Sigmoid colon (tissue), 3 donors: ENCODE measurements around the gene LTK.
"Not testable (repeated sequence)": the region's sequence is repeated elsewhere in the genome, so short reads cannot be mapped to it uniquely, and the experiment has no call there.

Experiments
- POLR2A ChIP-seq, 2 donors: fragments of 450-650 bp; IDR thresholded peaks; one replicate each; pipeline ENCODE4 v1.6.1; 2016; ENCODE audit warnings: antibody characterized with exemption in 2 of 2, mild to moderate bottlenecking in 2 of 2, moderate library complexity in 2 of 2
- TF ChIP-seq, protein P1 (sequence below), 4 experiments: fragments of 450-650 bp in 3 of 4; fragments of 200-600 bp in 1 of 4; IDR thresholded peaks; one replicate each; pipeline ENCODE4 v1.5.1; 2016 to 2019; ENCODE audit warnings: antibody characterized with exemption in 4 of 4, mild to moderate bottlenecking in 3 of 4, moderate library complexity in 2 of 4

- TF ChIP-seq, protein P1, sequence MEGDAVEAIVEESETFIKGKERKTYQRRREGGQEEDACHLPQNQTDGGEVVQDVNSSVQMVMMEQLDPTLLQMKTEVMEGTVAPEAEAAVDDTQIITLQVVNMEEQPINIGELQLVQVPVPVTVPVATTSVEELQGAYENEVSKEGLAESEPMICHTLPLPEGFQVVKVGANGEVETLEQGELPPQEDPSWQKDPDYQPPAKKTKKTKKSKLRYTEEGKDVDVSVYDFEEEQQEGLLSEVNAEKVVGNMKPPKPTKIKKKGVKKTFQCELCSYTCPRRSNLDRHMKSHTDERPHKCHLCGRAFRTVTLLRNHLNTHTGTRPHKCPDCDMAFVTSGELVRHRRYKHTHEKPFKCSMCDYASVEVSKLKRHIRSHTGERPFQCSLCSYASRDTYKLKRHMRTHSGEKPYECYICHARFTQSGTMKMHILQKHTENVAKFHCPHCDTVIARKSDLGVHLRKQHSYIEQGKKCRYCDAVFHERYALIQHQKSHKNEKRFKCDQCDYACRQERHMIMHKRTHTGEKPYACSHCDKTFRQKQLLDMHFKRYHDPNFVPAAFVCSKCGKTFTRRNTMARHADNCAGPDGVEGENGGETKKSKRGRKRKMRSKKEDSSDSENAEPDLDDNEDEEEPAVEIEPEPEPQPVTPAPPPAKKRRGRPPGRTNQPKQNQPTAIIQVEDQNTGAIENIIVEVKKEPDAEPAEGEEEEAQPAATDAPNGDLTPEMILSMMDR (IDR thresholded peaks at IDR 0.05): not testable (repeated sequence)
- TF ChIP-seq POLR2A (IDR thresholded peaks at IDR 0.05): not testable (repeated sequence)
Measured at GRCh38 chr15:41469644-41470043, 44.0 kb downstream of the LTK start.
